ENCODE data around the gene NCAPG2. TPM values are rescaled to one million over a fixed set of nuclear protein-coding genes. Genes with fewer than 3 reads are reported as not detected.

Gene NCAPG2
- total and polyA plus RNA-seq, 4 experiments from 2014 or later = 7.2 to 17.9 (median 13.9) TPM

DNA sequence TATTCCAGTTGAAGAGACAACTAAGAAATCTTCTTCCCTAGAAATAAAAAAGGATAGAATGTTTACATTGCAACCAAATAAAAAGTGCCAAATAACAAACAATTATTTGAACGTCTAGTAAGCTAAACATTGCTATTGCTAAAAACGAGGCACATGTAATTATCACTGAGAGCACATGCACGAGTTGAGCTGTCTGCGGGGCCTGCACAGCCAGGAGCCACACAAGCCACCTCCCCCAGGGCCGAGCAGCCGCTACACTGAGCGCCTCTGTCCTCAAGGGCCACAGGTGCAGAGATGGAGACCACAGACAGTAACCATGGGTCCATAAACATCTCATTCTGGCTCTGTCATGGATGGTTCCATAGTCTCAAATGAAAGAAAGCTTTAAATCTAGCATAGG lies 17.2 kb downstream of the NCAPG2 start:
- DNase-seq = no peak
- Mint-ChIP-seq H3K27me3 (no peaks in the 10 kb centered on the region), H3K36me3 (peaks cover 10 to 23% of the 10 kb centered on the region in 2 donors), H3K9me3 (no peaks in the 10 kb centered on the region), H3K4me1 (no peaks in the 10 kb centered on the region), H3K4me3 (no peak overlapping the region), H3K27ac (no peak overlapping the region)
- ChIA-PET POLR2A (ENCODE audit: partially characterized antibody) (no interaction called here), CTCF (ENCODE audit: partially characterized antibody) (no interaction called here)
- Histone ChIP-seq H3K36me3 (ENCODE audit: insufficient read depth, low read length) (no peaks in the 10 kb centered on the region), H3K27ac (ENCODE audit: low read depth, low read length) (no peak overlapping the region), H3K4me3 (ENCODE audit: low read length in 2 of 2) (no peak overlapping the region), H3K9me3 (ENCODE audit: control insufficient read depth in 1 of 2, low read length in 2 of 2) (no peaks in the 10 kb centered on the region), H3K4me1 (ENCODE audit: insufficient read depth, low read length) (no peaks in the 10 kb centered on the region), H3K27me3 (ENCODE audit: insufficient read depth, low read length) (no peaks in the 10 kb centered on the region)
- intact Hi-C loops (cut with micrococcal nuclease) = no loop called here

DNA sequence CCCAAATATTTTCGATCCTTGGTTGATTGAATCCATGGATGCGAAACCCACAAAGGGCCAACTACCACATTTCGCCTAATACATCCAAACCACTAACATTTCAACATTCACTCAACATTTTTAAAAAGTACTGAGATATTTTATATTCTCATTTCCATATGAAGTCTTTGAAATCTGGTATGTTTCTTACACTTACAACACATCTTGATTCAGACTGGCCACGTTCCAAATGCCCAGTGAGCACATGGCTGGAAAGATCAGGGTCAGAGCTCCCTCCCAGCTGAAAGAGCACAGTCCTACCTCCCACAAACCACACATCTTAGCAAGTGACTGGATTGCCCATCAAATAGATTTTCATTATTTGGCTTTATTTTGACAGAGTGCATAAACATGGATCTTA lies 18.9 kb downstream of the NCAPG2 start:
- H3K36me3 Mint-ChIP-seq = peaks cover 12 to 23% of the 10 kb centered on the region in 2 donors
- H3K36me3 ChIP-seq (ENCODE audit: insufficient read depth, low read length) = no peaks in the 10 kb centered on the region
- H3K27ac ChIP-seq (ENCODE audit: low read depth, low read length) = no peak overlapping the region
- ChIA-PET CTCF (ENCODE audit: partially characterized antibody) (interaction anchor here (1.4 kb wide), 1 partner anchor 291 kb away, joined by 5 read pairs; no protein-coding TSS in a partner anchor), POLR2A (ENCODE audit: partially characterized antibody) (no interaction called here)
- DNase-seq = no peak
- no peaks in the 10 kb centered on the region for H3K27me3 ChIP-seq (ENCODE audit: insufficient read depth, low read length)
- H3K4me1 Mint-ChIP-seq = no peaks in the 10 kb centered on the region
- no peak overlapping the region for H3K4me3 Mint-ChIP-seq
- no peak overlapping the region for H3K4me3 ChIP-seq (ENCODE audit: low read length in 2 of 2)
- H3K4me1 ChIP-seq (ENCODE audit: insufficient read depth, low read length) = no peaks in the 10 kb centered on the region
- intact Hi-C loops (cut with micrococcal nuclease) = no loop called here
- no peaks in the 10 kb centered on the region for H3K27me3 Mint-ChIP-seq
- H3K9me3 Mint-ChIP-seq = no peaks in the 10 kb centered on the region
- H3K27ac Mint-ChIP-seq = no peak overlapping the region
- H3K9me3 ChIP-seq (ENCODE audit: control insufficient read depth in 1 of 2, low read length in 2 of 2) = no peaks in the 10 kb centered on the region

DNA sequence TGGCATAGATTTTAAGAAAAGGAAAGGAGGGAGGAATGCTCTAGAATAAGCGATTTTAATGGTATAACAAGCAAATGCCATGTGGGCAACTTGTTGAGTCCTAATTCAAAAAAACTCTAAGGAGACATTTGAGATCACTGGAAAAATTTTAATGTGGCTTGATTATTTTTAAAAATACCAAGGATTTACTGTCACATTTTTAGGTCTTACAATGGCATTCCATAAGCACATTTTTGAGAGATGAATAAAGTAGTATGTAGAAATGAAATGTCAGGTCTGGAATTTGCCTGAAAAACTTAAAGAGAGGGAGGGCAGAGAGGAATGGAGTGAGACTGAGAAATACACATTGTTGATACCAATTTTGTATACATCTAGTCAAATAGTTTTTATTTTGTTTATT lies 20.3 kb downstream of the NCAPG2 start:
- no peak overlapping the region for H3K4me3 Mint-ChIP-seq
- H3K4me1 ChIP-seq (ENCODE audit: insufficient read depth, low read length) = peaks cover 8% of the 10 kb centered on the region
- no peaks in the 10 kb centered on the region for H3K9me3 Mint-ChIP-seq
- no peaks in the 10 kb centered on the region for H3K27me3 Mint-ChIP-seq
- no peaks in the 10 kb centered on the region for H3K27me3 ChIP-seq (ENCODE audit: insufficient read depth, low read length)
- no peaks in the 10 kb centered on the region for H3K9me3 ChIP-seq (ENCODE audit: control insufficient read depth in 1 of 2, low read length in 2 of 2)
- H3K36me3 ChIP-seq (ENCODE audit: insufficient read depth, low read length) = no peaks in the 10 kb centered on the region
- H3K27ac Mint-ChIP-seq = no peak overlapping the region
- DNase-seq = no peak
- no peak overlapping the region for H3K27ac ChIP-seq (ENCODE audit: low read depth, low read length)
- POLR2A ChIA-PET (ENCODE audit: partially characterized antibody) = no interaction called here
- intact Hi-C loops (cut with micrococcal nuclease) = no loop called here
- no peak overlapping the region for H3K4me3 ChIP-seq (ENCODE audit: low read length in 2 of 2)
- peaks cover 0 to 4% (median 2%) of the 10 kb centered on the region in 4 donors for H3K4me1 Mint-ChIP-seq
- CTCF ChIA-PET (ENCODE audit: partially characterized antibody) = no interaction called here
- H3K36me3 Mint-ChIP-seq = peaks cover 12 to 25% of the 10 kb centered on the region in 2 donors

DNA sequence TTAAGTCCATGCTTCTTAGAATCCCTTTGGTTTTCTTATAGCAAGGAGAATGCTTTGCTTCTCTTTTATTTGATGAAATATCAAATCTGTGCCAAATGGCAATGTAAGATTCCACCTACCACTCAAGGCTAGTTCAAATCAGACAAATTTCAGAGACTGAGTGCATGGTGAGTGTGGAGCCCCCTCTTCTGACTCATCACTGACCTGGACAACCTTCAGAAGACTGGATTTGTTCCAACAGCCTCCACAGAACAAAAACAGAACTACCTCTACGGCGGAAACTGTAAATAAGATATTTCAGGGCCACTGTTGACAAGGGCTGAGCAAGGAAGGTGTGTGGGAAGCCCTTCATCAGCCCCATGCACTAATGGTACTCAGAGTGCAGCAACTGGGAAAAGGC lies 21.1 kb downstream of the NCAPG2 start:
- no peak overlapping the region for H3K4me3 ChIP-seq (ENCODE audit: low read length in 2 of 2)
- DNase-seq = no peak
- H3K36me3 ChIP-seq (ENCODE audit: insufficient read depth, low read length) = no peaks in the 10 kb centered on the region
- no peaks in the 10 kb centered on the region for H3K27me3 ChIP-seq (ENCODE audit: insufficient read depth, low read length)
- intact Hi-C loops (cut with micrococcal nuclease) = no loop called here
- H3K4me3 Mint-ChIP-seq = no peak overlapping the region
- H3K27me3 Mint-ChIP-seq = no peaks in the 10 kb centered on the region
- ChIA-PET CTCF (ENCODE audit: partially characterized antibody) (no interaction called here), POLR2A (ENCODE audit: partially characterized antibody) (no interaction called here)
- H3K27ac ChIP-seq (ENCODE audit: low read depth, low read length) = no peak overlapping the region
- H3K36me3 Mint-ChIP-seq = peaks cover 18 to 27% of the 10 kb centered on the region in 2 donors
- H3K9me3 ChIP-seq (ENCODE audit: control insufficient read depth in 1 of 2, low read length in 2 of 2) = no peaks in the 10 kb centered on the region
- H3K9me3 Mint-ChIP-seq = no peaks in the 10 kb centered on the region
- H3K4me1 Mint-ChIP-seq = peaks cover 0 to 6% (median 2%) of the 10 kb centered on the region in 4 donors
- peaks cover 8% of the 10 kb centered on the region for H3K4me1 ChIP-seq (ENCODE audit: insufficient read depth, low read length)
- H3K27ac Mint-ChIP-seq = peak overlapping the region in 1 of 7 donors; percentile 42

DNA sequence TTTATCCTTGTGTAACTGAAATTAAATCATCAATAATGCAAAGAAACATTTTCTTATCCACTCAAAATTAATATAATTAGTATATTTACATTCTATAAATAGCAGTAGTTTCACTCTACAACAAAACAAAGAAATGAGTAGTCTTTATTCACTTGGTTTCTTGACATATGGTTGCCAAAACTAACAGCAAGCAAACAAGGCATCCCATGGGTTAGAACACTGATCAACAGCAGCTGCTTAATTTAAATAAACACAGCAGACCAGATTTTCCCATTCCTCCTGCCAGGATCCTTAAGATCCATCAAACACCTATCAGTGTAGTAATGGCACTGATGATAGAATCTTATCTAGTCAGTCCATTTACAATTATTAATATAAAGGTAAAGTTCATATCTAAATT lies 22.1 kb downstream of the NCAPG2 start:
- Mint-ChIP-seq H3K4me1 (peaks cover 0 to 6% (median 2%) of the 10 kb centered on the region in 4 donors), H3K9me3 (no peaks in the 10 kb centered on the region), H3K27me3 (no peaks in the 10 kb centered on the region), H3K4me3 (no peak overlapping the region), H3K27ac (no peak overlapping the region), H3K36me3 (peaks cover 15 to 19% of the 10 kb centered on the region in 2 donors)
- intact Hi-C loops (cut with micrococcal nuclease) = no loop called here
- DNase-seq = no peak
- Histone ChIP-seq H3K9me3 (ENCODE audit: control insufficient read depth in 1 of 2, low read length in 2 of 2) (no peaks in the 10 kb centered on the region), H3K4me1 (ENCODE audit: insufficient read depth, low read length) (peaks cover 8% of the 10 kb centered on the region), H3K4me3 (ENCODE audit: low read length in 2 of 2) (no peak overlapping the region), H3K27ac (ENCODE audit: low read depth, low read length) (no peak overlapping the region), H3K27me3 (ENCODE audit: insufficient read depth, low read length) (no peaks in the 10 kb centered on the region), H3K36me3 (ENCODE audit: insufficient read depth, low read length) (no peaks in the 10 kb centered on the region)
- POLR2A ChIA-PET (ENCODE audit: partially characterized antibody) = no interaction called here
- CTCF ChIA-PET (ENCODE audit: partially characterized antibody) = no interaction called here

DNA sequence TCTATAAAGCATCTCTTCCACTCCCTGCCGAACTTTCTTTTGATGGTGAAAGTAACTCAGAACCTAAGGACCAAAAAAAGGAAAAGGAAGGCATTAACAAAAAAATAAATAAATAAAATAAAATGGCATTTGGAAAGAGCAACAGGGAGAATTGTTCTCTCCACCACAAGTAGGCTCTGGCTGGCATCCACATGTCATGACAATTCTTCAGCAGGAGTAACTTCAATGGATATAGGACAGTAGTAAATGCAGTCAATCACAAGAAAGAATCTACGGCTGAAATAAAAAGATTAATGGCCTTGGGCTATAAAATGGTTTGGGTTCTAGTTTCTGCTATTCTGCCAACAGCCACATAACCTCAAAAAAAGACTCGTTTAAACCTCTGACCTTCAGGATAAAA lies 23.9 kb downstream of the NCAPG2 start:
- POLR2A ChIA-PET (ENCODE audit: partially characterized antibody) = no interaction called here

DNA sequence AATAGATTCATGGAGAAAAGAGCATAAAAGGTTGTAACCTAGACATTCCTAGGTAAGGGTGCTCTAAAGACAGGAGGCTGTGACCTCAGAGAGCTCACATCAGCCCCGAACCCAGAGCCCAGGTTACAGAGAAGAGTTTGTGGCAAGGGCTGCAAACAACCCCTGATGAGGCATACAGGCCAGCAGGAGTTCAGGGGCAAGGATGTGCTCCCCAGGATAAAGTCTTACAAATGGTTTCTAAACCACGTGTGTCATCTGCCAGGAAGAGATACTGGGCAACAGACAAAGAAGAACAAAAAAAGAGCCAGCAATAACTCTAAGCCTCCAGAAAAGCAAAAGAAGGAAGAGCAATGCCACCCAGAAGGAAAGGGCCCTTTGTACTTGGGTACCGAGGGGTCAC lies 27.7 kb downstream of the NCAPG2 start:
- Mint-ChIP-seq H3K4me3 (no peak overlapping the region), H3K9me3 (no peaks in the 10 kb centered on the region), H3K27ac (peak overlapping the region in 2 of 7 donors; percentile 3 to 50), H3K36me3 (peaks cover 14 to 34% of the 10 kb centered on the region in 2 donors), H3K27me3 (no peaks in the 10 kb centered on the region), H3K4me1 (peaks cover 0 to 10% (median 3%) of the 10 kb centered on the region in 4 donors)
- CTCF ChIA-PET (ENCODE audit: partially characterized antibody) = interaction anchor here (1.0 kb wide), 1 partner anchor 19 kb away, joined by 3 read pairs; no protein-coding TSS in a partner anchor
- no peak for DNase-seq
- H3K9me3 ChIP-seq (ENCODE audit: control insufficient read depth in 1 of 2, low read length in 2 of 2) = no peaks in the 10 kb centered on the region
- H3K36me3 ChIP-seq (ENCODE audit: insufficient read depth, low read length) = no peaks in the 10 kb centered on the region
- H3K27me3 ChIP-seq (ENCODE audit: insufficient read depth, low read length) = no peaks in the 10 kb centered on the region
- intact Hi-C loops (cut with micrococcal nuclease) = no loop called here
- peaks cover 8% of the 10 kb centered on the region for H3K4me1 ChIP-seq (ENCODE audit: insufficient read depth, low read length)
- H3K27ac ChIP-seq (ENCODE audit: low read depth, low read length) = no peak overlapping the region
- POLR2A ChIA-PET (ENCODE audit: partially characterized antibody) = no interaction called here
- no peak overlapping the region for H3K4me3 ChIP-seq (ENCODE audit: low read length in 2 of 2)

More for the DNA sequence above, 23.9 kb downstream of the NCAPG2 start:
- Mint-ChIP-seq H3K9me3 (no peaks in the 10 kb centered on the region), H3K36me3 (peaks cover 10 to 21% of the 10 kb centered on the region in 2 donors), H3K4me1 (peaks cover 0 to 6% (median 2%) of the 10 kb centered on the region in 4 donors), H3K27ac (no peak overlapping the region), H3K27me3 (no peaks in the 10 kb centered on the region), H3K4me3 (no peak overlapping the region)
- no peak overlapping the region for H3K27ac ChIP-seq (ENCODE audit: low read depth, low read length)
- intact Hi-C loops (cut with micrococcal nuclease) = no loop called here
- no peak overlapping the region for H3K4me3 ChIP-seq (ENCODE audit: low read length in 2 of 2)
- H3K36me3 ChIP-seq (ENCODE audit: insufficient read depth, low read length) = no peaks in the 10 kb centered on the region
- H3K4me1 ChIP-seq (ENCODE audit: insufficient read depth, low read length) = peaks cover 8% of the 10 kb centered on the region
- no peaks in the 10 kb centered on the region for H3K27me3 ChIP-seq (ENCODE audit: insufficient read depth, low read length)
- DNase-seq = no peak
- CTCF ChIA-PET (ENCODE audit: partially characterized antibody) = interaction anchor here (1.1 kb wide), 1 partner anchor 10 kb away, joined by 3 read pairs; no protein-coding TSS in a partner anchor
- H3K9me3 ChIP-seq (ENCODE audit: control insufficient read depth in 1 of 2, low read length in 2 of 2) = no peaks in the 10 kb centered on the region

Data from CD4-positive, alpha-beta memory T cell (primary cell).